ENCODE results near the gene RTL1.

Gene RTL1

GRCh38 chr14:100839681-100840111 is 63.8 kb downstream of the RTL1 start:
- Histone ChIP-seq H3K36me3 (ENCODE audit: insufficient read depth, low read length) (no peaks in the 10 kb centered on the region), H3K4me2 (ENCODE audit: insufficient read depth, low read length) (no peak overlapping the region), H3K9me3 (ENCODE audit: insufficient read depth, low read length, severe bottlenecking) (no peaks in the 10 kb centered on the region), H3K9ac (ENCODE audit: low read depth, low read length) (no peak overlapping the region), H3K4me1 (ENCODE audit: insufficient read depth, low read length) (peaks cover 14% of the 10 kb centered on the region), H3K27me3 (ENCODE audit: insufficient read depth, low read length, poor library complexity) (peaks cover 7% of the 10 kb centered on the region), H3K27ac (ENCODE audit: low read length) (no peak overlapping the region), H4K20me1 (ENCODE audit: insufficient read depth, low read length) (0 out of 2 replicates have a peak, but pooled peaks cover 5% of the 10 kb centered on the region), H3K4me3 (ENCODE audit: low read depth in 1 of 2, low read length in 2 of 2) (no peak overlapping the region), H2AFZ (ENCODE audit: low read depth, low read length) (no peak overlapping the region), H3K79me2 (ENCODE audit: insufficient read depth, low read length) (no peaks in the 10 kb centered on the region)
- DNase-seq (no peak), ATAC-seq (ENCODE audit: insufficient read depth, low read depth) (no peak)
- TF ChIP-seq CTCF (IDR thresholded peaks at IDR 0.05; ENCODE audit: borderline replicate concordance, extremely low read depth, low read length, poor library complexity, severe bottlenecking) (no peak), EZH2 (IDR thresholded peaks at IDR 0.05; ENCODE audit: borderline replicate concordance, low read depth, low read length, severe bottlenecking) (no peak)

GRCh38 chr14:100839315-100839585 is 64.3 kb downstream of the RTL1 start:
- Histone ChIP-seq H3K27ac (ENCODE audit: low read length) (no peak overlapping the region), H2AFZ (ENCODE audit: low read depth, low read length) (no peak overlapping the region), H3K79me2 (ENCODE audit: insufficient read depth, low read length) (no peaks in the 10 kb centered on the region), H4K20me1 (ENCODE audit: insufficient read depth, low read length) (0 out of 2 replicates have a peak, but pooled peaks cover 5% of the 10 kb centered on the region), H3K27me3 (ENCODE audit: insufficient read depth, low read length, poor library complexity) (peaks cover 10% of the 10 kb centered on the region), H3K36me3 (ENCODE audit: insufficient read depth, low read length) (no peaks in the 10 kb centered on the region), H3K4me1 (ENCODE audit: insufficient read depth, low read length) (peaks cover 12% of the 10 kb centered on the region), H3K9me3 (ENCODE audit: insufficient read depth, low read length, severe bottlenecking) (no peaks in the 10 kb centered on the region), H3K9ac (ENCODE audit: low read depth, low read length) (no peak overlapping the region), H3K4me2 (ENCODE audit: insufficient read depth, low read length) (no peak overlapping the region), H3K4me3 (ENCODE audit: low read depth in 1 of 2, low read length in 2 of 2) (no peak overlapping the region)
- TF ChIP-seq CTCF (IDR thresholded peaks at IDR 0.05; ENCODE audit: borderline replicate concordance, extremely low read depth, low read length, poor library complexity, severe bottlenecking) (no peak), EZH2 (IDR thresholded peaks at IDR 0.05; ENCODE audit: borderline replicate concordance, low read depth, low read length, severe bottlenecking) (no peak)
- ATAC-seq (ENCODE audit: insufficient read depth, low read depth) (no peak), DNase-seq (no peak)

- H3K9me3 ChIP-seq (ENCODE audit: insufficient read depth, low read length, severe bottlenecking): no peaks in the 10 kb centered on the region
- DNase-seq: no peak
- H3K79me2 ChIP-seq (ENCODE audit: insufficient read depth, low read length): no peaks in the 10 kb centered on the region
- no peak overlapping the region for H3K9ac ChIP-seq (ENCODE audit: low read depth, low read length)
- H3K4me1 ChIP-seq (ENCODE audit: insufficient read depth, low read length): peaks cover 7% of the 10 kb centered on the region
- H3K36me3 ChIP-seq (ENCODE audit: insufficient read depth, low read length): no peaks in the 10 kb centered on the region
- peaks cover 10% of the 10 kb centered on the region for H3K27me3 ChIP-seq (ENCODE audit: insufficient read depth, low read length, poor library complexity)
- no peak overlapping the region for H3K4me3 ChIP-seq (ENCODE audit: low read depth in 1 of 2, low read length in 2 of 2)
- ATAC-seq (ENCODE audit: insufficient read depth, low read depth): no peak
- TF ChIP-seq CTCF (IDR thresholded peaks at IDR 0.05; ENCODE audit: borderline replicate concordance, extremely low read depth, low read length, poor library complexity, severe bottlenecking) (no peak), EZH2 (IDR thresholded peaks at IDR 0.05; ENCODE audit: borderline replicate concordance, low read depth, low read length, severe bottlenecking) (no peak)
- H3K27ac ChIP-seq (ENCODE audit: low read length): no peak overlapping the region
- H4K20me1 ChIP-seq (ENCODE audit: insufficient read depth, low read length): 0 out of 2 replicates have a peak, but pooled peaks cover 5% of the 10 kb centered on the region
- no peak overlapping the region for H2AFZ ChIP-seq (ENCODE audit: low read depth, low read length)
- no peak overlapping the region for H3K4me2 ChIP-seq (ENCODE audit: insufficient read depth, low read length)
Observed at GRCh38 chr14:100838493-100839314, 64.8 kb downstream of the RTL1 start.

Data from DND-41 (cell line).